ENCODE data around the gene IGLL5. TPM values are rescaled to one million over a fixed set of nuclear protein-coding genes. Genes with fewer than 3 reads are reported as not detected.

The IGLL5 gene
- total RNA-seq, 1 experiment from 2014 or later, result not detected

- H3K9me2 ChIP-seq (replicated peaks; ENCODE audit: low read length), result no peaks in the 10 kb centered on the region
- no peak overlapping the region for H3K27ac ChIP-seq (ENCODE audit: low read length)
- no peak overlapping the region for H3K9ac ChIP-seq (ENCODE audit: low read length)
- peaks cover 65% of the 10 kb centered on the region for H3K27me3 ChIP-seq (ENCODE audit: low read length)
- H2AFZ ChIP-seq (ENCODE audit: low read length), result no peak overlapping the region
- H3K4me2 ChIP-seq (ENCODE audit: low read length), result no peak overlapping the region
- no peaks in the 10 kb centered on the region for H3K36me3 ChIP-seq (ENCODE audit: low read depth, low read length)
- no peaks in the 10 kb centered on the region for H4K20me1 ChIP-seq (ENCODE audit: low read length)
- intact Hi-C loops (cut with micrococcal nuclease), result no loop called here
- H3K4me1 ChIP-seq (ENCODE audit: insufficient read depth, low read length), result no peaks in the 10 kb centered on the region
- ATAC-seq, result no peak
- ChIA-PET POLR2A (ENCODE audit: unreplicated experiment) (no interaction called here), CTCF (no interaction called here)
- TF ChIP-seq EZH2 (IDR thresholded peaks at IDR 0.05; ENCODE audit: low read length, unreplicated experiment) (no peak), CTCF (conservative IDR thresholded peaks at IDR 0.05; ENCODE audit: low read depth, low read length) (no peak), EZH2phosphoT487 (IDR thresholded peaks at IDR 0.05; ENCODE audit: borderline replicate concordance, low read length) (no peak)
- no TSS peak for BruUV-seq (replicated peaks)
- H3F3A ChIP-seq (ENCODE audit: low read length, unreplicated experiment), result no peaks in the 10 kb centered on the region
- no peaks in the 10 kb centered on the region for H3K79me2 ChIP-seq (ENCODE audit: low read length)
- no peaks in the 10 kb centered on the region for H3K9me3 ChIP-seq (ENCODE audit: low read length)
- DNase-seq, result no peak
- no peak overlapping the region for H3K4me3 ChIP-seq (ENCODE audit: low read length)
Observed at GRCh38 chr22:22912135-22912987, 24.7 kb downstream of the IGLL5 start.

DNA sequence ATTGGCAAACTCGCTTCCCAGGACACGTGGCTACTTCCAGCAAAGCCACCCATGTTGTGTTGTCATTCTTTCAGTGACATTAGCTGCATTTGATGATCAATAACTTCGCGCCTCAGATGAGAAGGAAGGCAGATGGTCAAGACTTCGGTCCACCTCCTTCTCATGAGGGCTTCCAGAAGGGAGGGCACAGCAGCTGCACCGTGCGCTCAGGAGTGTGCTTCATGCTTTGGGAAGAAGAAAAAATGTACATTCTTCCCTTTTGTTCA is 25.3 kb downstream of the IGLL5 start:
- no peak for DNase-seq
- Histone ChIP-seq H3K27ac (ENCODE audit: low read length) (no peak overlapping the region), H3K4me3 (ENCODE audit: low read length) (no peak overlapping the region), H3K4me2 (ENCODE audit: low read length) (no peak overlapping the region), H4K20me1 (ENCODE audit: low read length) (no peaks in the 10 kb centered on the region), H3K9ac (ENCODE audit: low read length) (no peak overlapping the region), H3K27me3 (ENCODE audit: low read length) (peaks cover 59% of the 10 kb centered on the region), H3K4me1 (ENCODE audit: insufficient read depth, low read length) (no peaks in the 10 kb centered on the region), H3K36me3 (ENCODE audit: low read depth, low read length) (no peaks in the 10 kb centered on the region), H3F3A (ENCODE audit: low read length, unreplicated experiment) (no peaks in the 10 kb centered on the region), H3K9me2 (replicated peaks; ENCODE audit: low read length) (no peaks in the 10 kb centered on the region), H3K9me3 (ENCODE audit: low read length) (no peaks in the 10 kb centered on the region), H3K79me2 (ENCODE audit: low read length) (no peaks in the 10 kb centered on the region), H2AFZ (ENCODE audit: low read length) (no peak overlapping the region)
- ATAC-seq, result no peak
- CTCF ChIA-PET, result no interaction called here
- POLR2A ChIA-PET (ENCODE audit: unreplicated experiment), result no interaction called here
- intact Hi-C loops (cut with micrococcal nuclease), result no loop called here
- TF ChIP-seq EZH2 (IDR thresholded peaks at IDR 0.05; ENCODE audit: low read length, unreplicated experiment) (no peak), CTCF (conservative IDR thresholded peaks at IDR 0.05; ENCODE audit: low read depth, low read length) (no peak), EZH2phosphoT487 (IDR thresholded peaks at IDR 0.05; ENCODE audit: borderline replicate concordance, low read length) (no peak)
- no TSS peak for BruUV-seq (replicated peaks)

DNA sequence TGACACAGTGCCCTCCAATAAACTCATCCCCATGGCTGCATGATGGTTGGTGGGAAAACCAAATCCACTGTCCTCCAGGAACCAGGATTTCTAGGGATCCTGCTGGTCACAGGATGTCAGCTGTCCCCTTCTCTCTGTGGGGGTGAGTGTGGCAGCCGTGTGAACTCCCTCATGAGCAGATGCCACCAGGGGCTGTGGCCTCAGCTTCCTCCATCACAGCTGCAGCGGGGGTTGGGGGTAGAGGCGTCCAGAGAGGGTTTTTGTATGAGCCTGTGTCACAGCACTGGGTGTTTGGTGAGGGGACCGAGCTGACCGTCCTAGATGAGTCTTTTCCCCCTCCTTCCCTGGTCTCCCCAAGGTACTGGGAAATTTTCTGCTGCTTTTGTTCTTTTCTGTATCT is 26.4 kb downstream of the IGLL5 start:
- no peak overlapping the region for H3K27ac ChIP-seq (ENCODE audit: low read length)
- no peaks in the 10 kb centered on the region for H3K4me1 ChIP-seq (ENCODE audit: insufficient read depth, low read length)
- H3K9me3 ChIP-seq (ENCODE audit: low read length), result no peaks in the 10 kb centered on the region
- H3F3A ChIP-seq (ENCODE audit: low read length, unreplicated experiment), result no peaks in the 10 kb centered on the region
- no peaks in the 10 kb centered on the region for H3K9me2 ChIP-seq (replicated peaks; ENCODE audit: low read length)
- no peak overlapping the region for H3K9ac ChIP-seq (ENCODE audit: low read length)
- no peaks in the 10 kb centered on the region for H3K79me2 ChIP-seq (ENCODE audit: low read length)
- TF ChIP-seq EZH2 (IDR thresholded peaks at IDR 0.05; ENCODE audit: low read length, unreplicated experiment), result no peak
- TF ChIP-seq EZH2phosphoT487 (IDR thresholded peaks at IDR 0.05; ENCODE audit: borderline replicate concordance, low read length), result no peak
- no peak for TF ChIP-seq CTCF (conservative IDR thresholded peaks at IDR 0.05; ENCODE audit: low read depth, low read length)
- H3K4me2 ChIP-seq (ENCODE audit: low read length), result no peak overlapping the region
- no peaks in the 10 kb centered on the region for H3K36me3 ChIP-seq (ENCODE audit: low read depth, low read length)
- ChIA-PET POLR2A (ENCODE audit: unreplicated experiment) (no interaction called here), CTCF (no interaction called here)
- no peak overlapping the region for H3K4me3 ChIP-seq (ENCODE audit: low read length)
- no peak overlapping the region for H2AFZ ChIP-seq (ENCODE audit: low read length)
- ATAC-seq, result no peak
- no TSS peak for BruUV-seq (replicated peaks)
- intact Hi-C loops (cut with micrococcal nuclease), result no loop called here
- peaks cover 53% of the 10 kb centered on the region for H3K27me3 ChIP-seq (ENCODE audit: low read length)
- DNase-seq, result no peak
- H4K20me1 ChIP-seq (ENCODE audit: low read length), result no peaks in the 10 kb centered on the region

Data from PC-3 (cell line).